ENCODE measurements around the gene PARVG.

PARVG gene

GRCh38 chr22:44180706-44181032, at the start of gene PARVG:
Gene PARVG (plus strand): TSS chr22:44180925. CDS start chr22:44183330, 2,405 bp downstream.
- no peak for DNase-seq

- no peak for DNase-seq
These were observed 49.3 kb upstream of the PARVG start for GRCh38 chr22:44131412-44131811.

- DNase-seq: no peak
These were observed 48.6 kb upstream of the PARVG start for GRCh38 chr22:44131989-44132685.

- DNase-seq: no peak
These were observed 48.0 kb upstream of the PARVG start for GRCh38 chr22:44132724-44133123.

- DNase-seq: no peak
These were observed 47.6 kb upstream of the PARVG start for GRCh38 chr22:44133161-44133560.

GRCh38 chr22:44133901-44134571, 46.7 kb upstream of the PARVG start:
- peak in 9 of 14 donors; percentile 15 to 82 (median 43) for DNase-seq

GRCh38 chr22:44136112-44136511, 44.6 kb upstream of the PARVG start:
- DNase-seq: no peak

GRCh38 chr22:44136786-44137185, 43.9 kb upstream of the PARVG start:
- no peak for DNase-seq

- no peak for DNase-seq
These were observed 43.3 kb upstream of the PARVG start for GRCh38 chr22:44137415-44137814.

- DNase-seq: no peak
These were observed 41.0 kb upstream of the PARVG start for GRCh38 chr22:44139773-44140172.

GRCh38 chr22:44142421-44143104, 38.2 kb upstream of the PARVG start:
- DNase-seq: no peak

GRCh38 chr22:44143105-44143474, 37.6 kb upstream of the PARVG start:
- DNase-seq: no peak

- no peak for DNase-seq
These were observed 37.1 kb upstream of the PARVG start for GRCh38 chr22:44143579-44143978.

GRCh38 chr22:44144046-44144569, 36.6 kb upstream of the PARVG start:
- DNase-seq: no peak

- no peak for DNase-seq
These were observed 35.2 kb upstream of the PARVG start for GRCh38 chr22:44145544-44145943.

GRCh38 chr22:44146088-44146861, 34.5 kb upstream of the PARVG start:
- DNase-seq: no peak

GRCh38 chr22:44147008-44147645, 33.6 kb upstream of the PARVG start:
- DNase-seq: no peak

GRCh38 chr22:44147821-44148574, 32.7 kb upstream of the PARVG start:
- DNase-seq: peak in 1 of 14 donors; percentile 54

GRCh38 chr22:44151676-44152075, 29.0 kb upstream of the PARVG start:
- no peak for DNase-seq

- DNase-seq: no peak
These were observed 27.0 kb upstream of the PARVG start for GRCh38 chr22:44153710-44154109.

- DNase-seq: no peak
These were observed 26.2 kb upstream of the PARVG start for GRCh38 chr22:44154436-44154942.
